Endothelial cell (in vitro differentiated cells): ENCODE results near the gene AKAP8. TPM values are rescaled to one million over a fixed set of nuclear protein-coding genes. Genes with fewer than 3 reads are reported as not detected.

Experiments
- DNase-seq: peaks from one replicate; pipeline ENCODE4 v3.0.0; 2021; ENCODE audit warnings: low spot score
- H3K27ac Mint-ChIP-seq: one replicate; pipeline ENCODE4 v1.8.0; 2021; ENCODE audit warnings: mixed read lengths, inconsistent platforms; ENCODE audit not compliant: unreplicated experiment
- H3K27me3 Mint-ChIP-seq: one replicate; pipeline ENCODE4 v1.8.0; 2021; ENCODE audit warnings: mild to moderate bottlenecking, moderate library complexity, mixed read lengths, inconsistent platforms; ENCODE audit not compliant: unreplicated experiment
- H3K36me3 Mint-ChIP-seq: one replicate; pipeline ENCODE4 v1.8.0; 2021; ENCODE audit warnings: mild to moderate bottlenecking, low read depth, mixed read lengths, inconsistent platforms; ENCODE audit not compliant: unreplicated experiment
- H3K4me1 Mint-ChIP-seq: one replicate; pipeline ENCODE4 v1.8.0; 2021; ENCODE audit warnings: mild to moderate bottlenecking, mixed read lengths, inconsistent platforms; ENCODE audit not compliant: unreplicated experiment
- H3K4me3 Mint-ChIP-seq: one replicate; pipeline ENCODE4 v1.8.0; 2021; ENCODE audit warnings: mild to moderate bottlenecking, mixed read lengths, inconsistent platforms; ENCODE audit not compliant: unreplicated experiment
- H3K9me3 Mint-ChIP-seq: one replicate; pipeline ENCODE4 v1.8.0; 2021; ENCODE audit warnings: mixed read lengths, inconsistent platforms; ENCODE audit not compliant: unreplicated experiment
- CTCF ChIP-seq: fragments of 200-600 bp; sonication (generic); IDR thresholded peaks from one replicate; pipeline ENCODE4 v1.5.0; 2021; ENCODE audit warnings: antibody characterized with exemption; ENCODE audit not compliant: unreplicated experiment
- total RNA-seq: library from RNA; stranded (reverse); fragmentation: NEBNext Ultra II Directional; extraction: Animal tissue kit (Norgen Biotek cat#: 25700); gene quantifications from one replicate; pipeline ENCODE4 v1.2.1, GENCODE V29; 2021; ENCODE audit not compliant: unreplicated experiment

Gene AKAP8
- total RNA-seq, 1 donor from 2014 or later = 36.5 TPM

DNA sequence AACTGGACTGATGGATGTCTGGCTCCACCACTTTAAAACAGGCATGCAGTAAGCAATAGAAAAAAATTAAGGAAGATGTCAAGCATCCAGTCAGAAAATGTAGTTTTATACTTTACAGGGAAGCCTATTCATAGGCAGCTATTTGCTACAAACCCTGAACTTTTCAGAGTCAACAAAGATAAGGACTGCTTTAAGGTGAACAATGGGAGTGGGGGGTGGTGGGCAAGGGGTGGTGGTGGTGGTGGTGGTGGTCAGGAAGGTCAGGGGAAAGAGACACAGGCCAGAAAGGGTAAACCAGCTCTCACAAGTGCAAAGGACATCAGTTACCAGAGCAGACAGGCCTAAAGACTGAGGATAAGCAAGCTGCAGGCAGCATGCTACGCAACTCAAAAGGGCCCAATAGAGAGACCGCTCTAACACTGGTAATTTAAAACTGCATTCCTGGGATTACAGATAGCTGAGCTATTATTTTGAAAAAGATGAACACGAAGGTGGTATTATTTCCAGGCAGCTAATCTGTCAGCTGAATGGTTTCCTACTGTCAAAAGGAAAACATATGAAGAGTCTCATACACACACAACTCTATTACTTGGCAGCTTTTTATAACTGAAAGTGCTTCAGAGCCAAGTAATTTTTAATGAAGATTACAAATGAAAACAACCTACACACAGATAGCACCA lies 62.1 kb downstream of the AKAP8 start:
- no peak for DNase-seq
- Mint-ChIP-seq H3K27me3 (peaks cover 1% of the 10 kb centered on the region), H3K4me3 (no peak overlapping the region), H3K4me1 (peaks cover 48% of the 10 kb centered on the region), H3K9me3 (no peaks in the 10 kb centered on the region), H3K27ac (peak overlapping the region; percentile 45), H3K36me3 (no peaks in the 10 kb centered on the region)
- TF ChIP-seq CTCF = no peak

- Mint-ChIP-seq H3K4me3 (peak overlapping the region; percentile 56), H3K4me1 (peaks cover 48% of the 10 kb centered on the region), H3K36me3 (no peaks in the 10 kb centered on the region), H3K27me3 (peaks cover 2% of the 10 kb centered on the region), H3K9me3 (no peaks in the 10 kb centered on the region), H3K27ac (peak overlapping the region; percentile 45)
- no peak for TF ChIP-seq CTCF
- no peak for DNase-seq
These were observed 63.1 kb downstream of the AKAP8 start for GRCh38 chr19:15316498-15316897.

GRCh38 chr19:15315101-15315500 lies 64.5 kb downstream of the AKAP8 start:
- Mint-ChIP-seq H3K36me3 (no peaks in the 10 kb centered on the region), H3K4me3 (no peak overlapping the region), H3K27ac (no peak overlapping the region), H3K4me1 (peaks cover 41% of the 10 kb centered on the region), H3K9me3 (no peaks in the 10 kb centered on the region), H3K27me3 (peaks cover 2% of the 10 kb centered on the region)
- no peak for TF ChIP-seq CTCF
- no peak for DNase-seq

DNA sequence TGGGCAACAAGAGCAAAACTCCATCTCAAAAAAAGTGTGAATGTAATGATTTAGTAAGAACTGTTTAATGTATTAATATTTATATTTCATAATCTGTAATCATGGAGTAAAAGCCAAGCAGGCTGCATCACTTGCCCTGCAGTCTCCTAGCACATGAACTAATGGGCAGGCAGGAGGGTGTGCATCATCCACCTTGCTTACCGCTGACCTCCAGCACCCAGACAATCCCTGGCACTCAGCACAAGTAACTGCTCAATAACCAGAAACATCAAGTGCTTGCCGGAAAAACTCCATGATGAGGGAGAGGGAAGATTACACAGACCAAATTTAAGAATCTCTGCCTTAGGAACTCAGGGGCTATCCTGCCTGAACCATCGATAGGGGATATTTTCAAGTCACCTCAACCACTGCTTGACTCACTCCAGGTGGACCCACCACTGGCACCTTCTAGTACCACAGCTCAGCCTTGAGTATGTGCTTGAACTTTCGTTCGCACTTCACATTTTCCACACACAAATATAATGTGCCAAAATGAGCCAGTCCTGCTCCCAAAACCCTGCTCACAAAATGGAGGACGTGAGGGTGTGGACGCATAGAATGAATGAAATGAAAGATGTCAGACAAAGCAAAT lies 65.8 kb downstream of the AKAP8 start:
- Mint-ChIP-seq H3K27me3 (peaks cover 3% of the 10 kb centered on the region), H3K9me3 (no peaks in the 10 kb centered on the region), H3K4me3 (no peak overlapping the region), H3K36me3 (no peaks in the 10 kb centered on the region), H3K4me1 (peaks cover 44% of the 10 kb centered on the region), H3K27ac (peak overlapping the region; percentile 57)
- no peak for TF ChIP-seq CTCF
- no peak for DNase-seq

DNA sequence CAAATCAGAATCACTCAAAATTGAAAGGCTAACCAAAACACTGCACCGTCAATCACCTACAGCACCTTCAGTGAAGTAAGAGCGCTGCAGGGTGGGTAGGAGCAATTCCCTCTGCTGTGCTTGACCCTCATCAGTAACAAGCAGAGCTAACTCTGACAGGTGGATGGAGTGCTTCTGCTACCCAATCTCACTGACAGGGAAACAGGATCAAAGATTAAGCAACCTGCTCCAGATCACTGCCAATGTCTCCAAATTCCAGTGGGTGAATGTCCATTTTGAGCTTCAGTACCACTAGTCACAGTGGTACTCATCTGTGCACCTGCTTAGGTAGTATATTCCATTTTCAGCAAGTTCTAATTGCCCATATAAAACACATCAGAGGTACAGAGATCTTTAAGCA lies 72.4 kb downstream of the AKAP8 start:
- Mint-ChIP-seq H3K36me3 (peaks cover 3% of the 10 kb centered on the region), H3K27ac (no peak overlapping the region), H3K27me3 (peaks cover 4% of the 10 kb centered on the region), H3K4me3 (no peak overlapping the region), H3K4me1 (peaks cover 37% of the 10 kb centered on the region), H3K9me3 (no peaks in the 10 kb centered on the region)
- no peak for TF ChIP-seq CTCF
- no peak for DNase-seq
